Ovary (tissue), 9 donors: ENCODE data around the gene SMIM7. TPM values are rescaled to one million over a fixed set of nuclear protein-coding genes. Genes with fewer than 3 reads are reported as not detected.
A peak's percentile ranks its signal among the peaks of the same experiment; 100 is the strongest.

Source experiments
- DNase-seq, 5 donors: peaks; one replicate each; pipeline ENCODE4 v3.0.0-alpha.2; 2019 to 2020
- H3K27ac ChIP-seq, 2 donors: fragments of 200-600 bp; one replicate each; pipeline versions ENCODE4 v1.5.1 to v1.8.0; 2019 to 2022
- H3K27me3 ChIP-seq: fragments of 200-600 bp; one replicate; pipeline ENCODE4 v1.8.0; 2022
- H3K36me3 ChIP-seq: fragments of 200-600 bp; sonication (generic); one replicate; pipeline ENCODE4 v1.5.1; 2019
- H3K4me1 ChIP-seq: one replicate; pipeline ENCODE4 v1.8.1; 2013; ENCODE audit warnings: mild to moderate bottlenecking, moderate library complexity; ENCODE audit not compliant: insufficient read depth
- H3K4me3 ChIP-seq: fragments of 200-600 bp; sonication (generic); one replicate; pipeline ENCODE4 v1.5.1; 2017
- H3K9me3 ChIP-seq, 2 donors: fragments of 200-600 bp in 1 of 2; sonication (generic) in 1 of 2; one replicate each; pipeline versions ENCODE4 v1.5.1 to v1.8.1; 2013 to 2019; ENCODE audit warnings: mild to moderate bottlenecking in 1 of 2, moderate library complexity in 1 of 2
- CTCF ChIP-seq, 3 donors: fragments of 450-650 bp in 2 of 3; fragments of 200-600 bp in 1 of 3; IDR thresholded peaks; one replicate each; pipeline versions ENCODE4 v1.5.1 to v1.8.0; 2016 to 2022; ENCODE audit warnings: antibody characterized with exemption in 3 of 3, mild to moderate bottlenecking in 1 of 3
- EP300 ChIP-seq: sonication (generic); formaldehyde crosslinking; IDR thresholded peaks from one replicate; pipeline ENCODE4 v1.6.1; 2017; ENCODE audit warnings: antibody characterized with exemption
- POLR2A ChIP-seq: fragments of 450-650 bp; IDR thresholded peaks from one replicate; pipeline ENCODE4 v1.6.1; 2017; ENCODE audit warnings: antibody characterized with exemption, mild to moderate bottlenecking, moderate library complexity
- WGBS, 3 donors: extraction: QIAGEN DNeasy Blood & Tissue Kit in 1 of 3; methylation state at CpG; one replicate each; pipeline versions ENCODE4 v1.1.5 to v1.1.7; 2013 to 2017; 5-methylcytosine and 5-hydroxymethylcytosine counted together
- intact Hi-C, 4 donors: fragments of 100-400 bp; cut with DNase I; formaldehyde crosslinking; loops; one replicate each; pipeline versions ENCODE4 v1.11.0 to v1.15.1; 2022 to 2023
- polyA plus RNA-seq, 2 donors: library from polyadenylated mRNA; stranded (reverse); fragments of 200-250 nt in 1 of 2; fragments of 350-450 nt in 1 of 2; fragmentation: Illumina TruSeq in 1 of 2; extraction: RNeasy Lipid Tissue Mini Kit (QIAGEN cat#74804) in 1 of 2; gene quantifications; one replicate each; pipeline ENCODE4 v1.2.3, GENCODE V29; 2013 to 2014
- total RNA-seq, 7 donors: library from RNA; depleted of rRNA in 2 of 7; stranded (reverse); fragments of >200 nt in 2 of 7; fragmentation: NEBNext Ultra II Directional in 3 of 7; extraction: Animal tissue kit (Norgen Biotek cat#: 25700) in 3 of 7; gene quantifications; one replicate each; pipeline versions ENCODE4 v1.1.0 to v1.2.4, GENCODE V29; 2016 to 2023
- donor health status: DM: no; HTN: no; CAD: no; lungs with moderate emphysema.
- donor health status: DM: no; HTN: no; CAD: no.
- donor health status: Bipolar disorder and iron deficiency.
- donor health status: DM: yes; HTN: yes; CAD: no.
- donor health status: DM: no; HTN: no; CAD: no.
- donor health status: DM: yes; HTN: yes; CAD: no.

The SMIM7 gene
- total and polyA plus RNA-seq, 9 donors, result 59.1 to 123 (median 72.6) TPM

GRCh38 chr19:16609511-16610200 lies 50.3 kb downstream of the SMIM7 start:
- TF ChIP-seq POLR2A (no peak), CTCF (IDR thresholded peaks at IDR 0.05) (no peak), EP300 (no peak)
- H3K4me1 ChIP-seq, result peaks cover 10% of the 10 kb centered on the region
- H3K9me3 ChIP-seq, result no peaks in the 10 kb centered on the region
- no peak overlapping the region for H3K4me3 ChIP-seq
- intact Hi-C loops, result no loop called here
- 55 to 56% (median 55%) methylated on average over 5 of the region's 5 CpGs for WGBS, 3 donors
- no peak overlapping the region for H3K27ac ChIP-seq
- no peaks in the 10 kb centered on the region for H3K36me3 ChIP-seq
- no peak for DNase-seq
- H3K27me3 ChIP-seq, result no peaks in the 10 kb centered on the region

- Histone ChIP-seq H3K9me3 (no peaks in the 10 kb centered on the region), H3K4me1 (peaks cover 10% of the 10 kb centered on the region), H3K4me3 (no peak overlapping the region), H3K27me3 (no peaks in the 10 kb centered on the region), H3K36me3 (no peaks in the 10 kb centered on the region), H3K27ac (no peak overlapping the region)
- WGBS, 3 donors, result 32 to 49% (median 38%) methylated on average over 1 of the region's 1 CpG
- intact Hi-C loops, result no loop called here
- TF ChIP-seq CTCF (IDR thresholded peaks at IDR 0.05), result no peak
- TF ChIP-seq POLR2A, result no peak
- peak; percentile 53 for TF ChIP-seq EP300
- peak in 2 of 5 donors; percentile 58 to 80 for DNase-seq
Measured at GRCh38 chr19:16608290-16608739, 51.6 kb downstream of the SMIM7 start.

GRCh38 chr19:16607819-16608218 lies 52.1 kb downstream of the SMIM7 start:
- H3K36me3 ChIP-seq, result no peaks in the 10 kb centered on the region

GRCh38 chr19:16605553-16605994 lies 54.4 kb downstream of the SMIM7 start:
- H3K4me1 ChIP-seq, result peaks cover 13% of the 10 kb centered on the region
- no peak overlapping the region for H3K4me3 ChIP-seq
- TF ChIP-seq POLR2A (no peak), CTCF (IDR thresholded peaks at IDR 0.05) (no peak)
- no peak overlapping the region for H3K27ac ChIP-seq
- H3K36me3 ChIP-seq, result no peaks in the 10 kb centered on the region
- no peaks in the 10 kb centered on the region for H3K9me3 ChIP-seq
- no peaks in the 10 kb centered on the region for H3K27me3 ChIP-seq
- intact Hi-C loops, result no loop called here
- no peak for DNase-seq
- WGBS, 3 donors, result 60 to 64% (median 60%) methylated on average over 8 of the region's 8 CpGs

More at GRCh38 chr19:16607819-16608218, 52.1 kb downstream of the SMIM7 start:
- no peak overlapping the region for H3K4me3 ChIP-seq
- peaks cover 10% of the 10 kb centered on the region for H3K4me1 ChIP-seq
- H3K27me3 ChIP-seq, result no peaks in the 10 kb centered on the region
- H3K9me3 ChIP-seq, result no peaks in the 10 kb centered on the region
- peak overlapping the region in 1 of 2 donors; percentile 52 for H3K27ac ChIP-seq
- 80 to 84% (median 84%) methylated on average over 12 of the region's 12 CpGs for WGBS, 3 donors
- intact Hi-C loops, result no loop called here
- TF ChIP-seq POLR2A (no peak), EP300 (no peak), CTCF (IDR thresholded peaks at IDR 0.05) (no peak)
- DNase-seq, result no peak
